Activated CD8-positive, alpha-beta T cell treated with anti-CD3 and anti-CD28 coated beads, Interleukin-2, amount 10 ng/mL, durations not matched to agents 7 days and 5 days (primary cell): ENCODE measurements around the gene RNF213. TPM values are rescaled to one million over a fixed set of nuclear protein-coding genes. Genes with fewer than 3 reads are reported as not detected.
"Not testable (repeated sequence)": the region's sequence is repeated elsewhere in the genome, so short reads cannot be mapped to it uniquely, and the experiment has no call there.

Source experiments
- ATAC-seq: fragments of 150-1000 bp; cut with Tn5 transposase; one replicate; pipeline ENCODE4 v1.10.0; 2021; ENCODE audit warnings: moderate library complexity
- CTCF ChIA-PET: fragments of 350-600 bp; sonication (Branson Sonifier 250); formaldehyde crosslinking; loops from one replicate; lab custom pipeline; 2021; ENCODE audit warnings: antibody characterized with exemption; lab: Charles Lee
- POLR2A ChIA-PET: fragments of 350-600 bp; sonication (Branson Sonifier 250); formaldehyde crosslinking; loops from one replicate; lab custom pipeline; 2021; ENCODE audit warnings: antibody characterized with exemption; lab: Charles Lee
- DNase-seq: peaks from one replicate; pipeline ENCODE4 v3.0.0-alpha.2; 2020
- H3K27ac Mint-ChIP-seq: one replicate; pipeline ENCODE4 v1.8.0; 2021; ENCODE audit warnings: mild to moderate bottlenecking, mixed read lengths
- H3K27me3 Mint-ChIP-seq: one replicate; pipeline ENCODE4 v1.8.0; 2021; ENCODE audit warnings: low read depth, mixed read lengths
- H3K36me3 Mint-ChIP-seq: one replicate; pipeline ENCODE4 v1.8.0; 2021; ENCODE audit warnings: low read depth, mixed read lengths
- H3K4me1 Mint-ChIP-seq: one replicate; pipeline ENCODE4 v1.8.0; 2021; ENCODE audit warnings: low read depth, mixed read lengths
- H3K4me3 Mint-ChIP-seq: one replicate; pipeline ENCODE4 v1.8.0; 2021; ENCODE audit warnings: mild to moderate bottlenecking, mixed read lengths
- H3K9me3 Mint-ChIP-seq: one replicate; pipeline ENCODE4 v1.8.0; 2022; ENCODE audit warnings: mixed read lengths; ENCODE audit not compliant: insufficient read depth
- total RNA-seq, 2 experiments: library from RNA; stranded (reverse); gene quantifications; one replicate each; pipeline ENCODE4 v1.2.3, GENCODE V29; 2021

Gene RNF213
- total RNA-seq, 2 experiments from 2014 or later, result 438 to 455 TPM

DNA sequence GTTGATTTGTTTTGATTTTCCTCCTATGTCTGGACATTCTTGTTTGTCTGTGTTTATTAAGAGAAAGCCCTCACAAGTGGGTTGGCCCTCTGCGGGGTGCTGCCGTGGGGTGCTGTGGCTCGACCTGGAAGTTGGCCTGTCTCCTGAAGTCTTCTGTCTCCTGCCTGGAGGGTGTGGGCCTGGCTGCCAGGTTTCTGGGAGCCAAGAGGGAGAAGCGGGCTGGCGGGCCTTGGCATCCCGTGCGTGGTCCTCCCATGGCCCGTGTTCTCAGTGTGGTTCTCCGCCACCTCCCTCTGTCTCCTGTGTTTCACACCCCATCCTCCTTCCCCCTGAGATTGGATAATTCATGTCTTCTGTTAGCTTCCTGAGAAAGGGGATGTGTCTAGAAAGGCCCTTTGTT, 69.6 kb downstream of the RNF213 start:
- ChIA-PET CTCF (no interaction called here), POLR2A (no interaction called here)
- peak overlapping the region; percentile 8 for H3K27ac Mint-ChIP-seq
- no peak overlapping the region for H3K4me3 Mint-ChIP-seq
- no peak for ATAC-seq
- no peaks in the 10 kb centered on the region for H3K27me3 Mint-ChIP-seq
- no peaks in the 10 kb centered on the region for H3K9me3 Mint-ChIP-seq
- H3K36me3 Mint-ChIP-seq, result peaks cover 84% of the 10 kb centered on the region
- H3K4me1 Mint-ChIP-seq, result peaks cover 12% of the 10 kb centered on the region
- no peak for DNase-seq

DNA sequence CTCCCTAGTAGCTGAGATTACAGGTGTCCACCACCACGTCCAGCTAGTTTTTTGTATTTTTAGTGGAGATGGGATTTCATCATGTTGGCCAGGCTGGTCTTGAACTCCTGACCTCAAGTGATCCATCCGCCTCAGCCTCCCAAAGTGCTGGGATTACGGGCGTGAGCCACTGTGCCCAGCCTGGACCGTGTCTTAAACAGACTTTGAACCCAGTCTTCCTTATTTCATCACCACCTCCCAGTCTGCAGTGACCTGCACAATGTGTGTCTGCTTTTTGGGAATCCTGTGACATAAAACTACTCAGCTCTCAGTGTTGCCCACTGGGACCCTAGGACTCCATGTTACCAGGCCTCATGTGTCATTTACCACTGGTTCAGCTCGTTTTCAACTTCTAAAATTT, 70.3 kb downstream of the RNF213 start:
- H3K27ac Mint-ChIP-seq, ATAC-seq, CTCF ChIA-PET, POLR2A ChIA-PET, H3K9me3 Mint-ChIP-seq, H3K4me3 Mint-ChIP-seq, H3K27me3 Mint-ChIP-seq, DNase-seq: not testable (repeated sequence)
- H3K36me3 Mint-ChIP-seq, result peaks cover 85% of the 10 kb centered on the region
- peaks cover 12% of the 10 kb centered on the region for H3K4me1 Mint-ChIP-seq

DNA sequence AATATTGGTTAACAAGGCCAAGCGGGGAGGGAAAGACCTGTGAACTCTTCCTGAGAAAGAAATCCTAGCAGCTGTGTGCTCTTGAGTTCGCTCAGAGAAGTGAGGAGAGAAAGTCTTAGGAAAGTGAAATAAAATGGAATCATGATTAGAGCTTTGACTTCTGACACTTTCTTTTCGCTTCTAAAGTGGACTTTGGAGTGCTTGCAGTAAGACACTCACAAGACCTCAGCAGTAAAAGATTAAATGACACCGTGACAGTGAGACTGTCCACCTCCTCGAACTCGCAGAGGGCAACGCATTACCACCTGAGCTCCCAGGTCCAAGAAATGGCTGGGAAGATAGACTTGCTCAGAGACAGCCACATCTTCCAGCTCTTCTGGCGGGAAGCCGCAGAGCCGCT, 71.2 kb downstream of the RNF213 start:
- POLR2A ChIA-PET, result interaction anchor here (0.6 kb wide), 1 partner anchor 47 kb away, joined by 5 read pairs; no protein-coding TSS in a partner anchor
- DNase-seq (no peak), ATAC-seq (no peak)
- Mint-ChIP-seq H3K4me3 (no peak overlapping the region), H3K9me3 (no peaks in the 10 kb centered on the region), H3K27me3 (no peaks in the 10 kb centered on the region), H3K27ac (peak overlapping the region; percentile 34), H3K36me3 (peaks cover 83% of the 10 kb centered on the region), H3K4me1 (peaks cover 12% of the 10 kb centered on the region)
- CTCF ChIA-PET, result no interaction called here

DNA sequence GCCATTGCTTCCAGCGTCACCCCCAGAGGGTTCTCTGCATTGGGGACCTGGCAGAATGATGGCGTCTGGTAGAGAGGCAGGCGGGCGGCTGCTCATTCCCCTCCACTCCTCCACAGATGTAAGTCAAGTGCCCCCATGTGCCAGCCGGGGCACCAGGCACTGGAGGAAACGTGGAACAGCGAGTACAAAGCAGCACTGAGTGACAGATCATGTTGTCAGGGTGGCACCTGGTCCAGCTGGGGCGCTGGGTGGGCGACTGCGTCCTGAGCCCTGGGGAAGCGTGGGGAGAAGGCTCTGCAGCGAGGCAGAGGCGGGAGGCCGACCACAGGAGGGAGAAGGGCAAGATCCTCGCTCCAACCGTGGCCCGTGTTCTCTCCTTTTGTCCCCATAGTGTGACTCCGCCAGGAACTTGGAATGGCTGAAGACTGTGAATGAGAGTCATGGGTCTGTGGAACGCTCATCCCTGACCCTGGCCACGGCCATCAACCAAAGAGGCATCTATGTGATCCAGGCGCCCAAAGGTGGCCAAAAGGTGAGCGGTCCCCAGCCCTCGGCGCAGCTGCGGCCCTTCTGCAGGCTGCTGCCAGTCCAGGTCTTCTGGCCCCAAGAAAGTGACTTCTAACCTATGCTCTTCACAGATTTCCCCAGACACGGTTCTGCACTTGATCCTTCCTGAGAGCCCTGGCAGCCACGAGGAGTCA, 76.7 kb downstream of the RNF213 start:
- peaks cover 68% of the 10 kb centered on the region for H3K36me3 Mint-ChIP-seq
- H3K4me1 Mint-ChIP-seq, result no peaks in the 10 kb centered on the region
- no peak for DNase-seq
- ChIA-PET POLR2A (no interaction called here), CTCF (no interaction called here)
- H3K9me3 Mint-ChIP-seq, result no peaks in the 10 kb centered on the region
- ATAC-seq, result no peak
- H3K4me3 Mint-ChIP-seq, result no peak overlapping the region
- H3K27me3 Mint-ChIP-seq, result no peaks in the 10 kb centered on the region
- H3K27ac Mint-ChIP-seq, result no peak overlapping the region

DNA sequence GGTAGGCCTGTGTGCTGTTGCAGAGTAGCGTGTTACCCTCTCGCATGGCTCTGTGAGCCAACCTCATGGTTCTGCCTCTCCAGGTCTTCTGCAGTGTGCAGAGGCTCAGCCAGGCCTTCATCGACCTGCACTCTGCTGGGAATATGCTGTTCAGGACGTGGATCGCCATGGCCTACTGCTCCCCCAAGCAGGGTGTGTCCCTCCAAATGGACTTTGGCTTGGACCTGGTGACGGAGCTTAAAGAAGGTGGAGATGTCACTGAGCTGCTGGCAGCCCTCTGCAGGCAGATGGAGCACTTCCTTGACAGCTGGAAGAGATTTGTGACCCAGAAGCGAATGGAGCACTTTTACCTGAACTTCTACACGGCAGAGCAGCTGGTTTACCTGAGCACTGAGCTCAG, 78.5 kb downstream of the RNF213 start:
- no peak for ATAC-seq
- Mint-ChIP-seq H3K4me3 (no peak overlapping the region), H3K9me3 (no peaks in the 10 kb centered on the region), H3K4me1 (peaks cover 7% of the 10 kb centered on the region), H3K27ac (no peak overlapping the region), H3K36me3 (peaks cover 69% of the 10 kb centered on the region), H3K27me3 (no peaks in the 10 kb centered on the region)
- no peak for DNase-seq
- ChIA-PET CTCF (no interaction called here), POLR2A (no interaction called here)

DNA sequence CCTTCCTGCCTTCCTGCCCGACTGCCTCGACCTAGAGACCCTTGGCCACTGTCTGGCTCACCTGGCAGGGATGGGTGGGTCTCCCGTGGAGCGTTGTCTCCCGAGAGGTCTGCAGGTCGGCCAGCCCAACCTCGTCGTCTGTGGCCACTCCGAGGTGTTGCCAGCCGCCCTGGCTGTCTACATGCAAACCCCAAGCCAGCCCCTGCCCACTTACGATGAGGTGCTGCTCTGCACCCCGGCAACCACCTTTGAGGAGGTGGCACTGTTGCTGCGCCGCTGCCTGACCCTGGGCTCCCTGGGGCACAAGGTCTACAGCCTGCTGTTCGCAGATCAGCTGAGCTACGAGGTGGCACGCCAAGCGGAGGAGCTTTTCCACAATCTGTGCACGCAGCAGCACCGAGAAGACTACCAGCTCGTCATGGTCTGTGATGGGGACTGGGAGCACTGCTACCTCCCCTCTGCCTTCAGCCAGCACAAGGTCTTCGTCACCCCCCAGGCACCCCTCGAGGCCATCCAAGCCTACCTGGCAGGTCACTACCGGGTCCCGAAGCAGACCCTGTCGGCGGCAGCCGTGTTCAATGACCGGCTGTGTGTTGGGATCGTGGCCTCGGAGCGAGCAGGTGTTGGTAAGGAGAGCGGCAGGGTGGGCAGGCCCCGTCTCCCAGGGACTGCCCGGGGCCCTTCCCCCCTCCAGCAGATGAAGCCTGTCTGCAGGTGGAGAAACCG, 79.2 kb downstream of the RNF213 start:
- POLR2A ChIA-PET, result interaction anchor here (0.6 kb wide), 1 partner anchor 42 kb away, joined by 3 read pairs; no protein-coding TSS in a partner anchor
- H3K4me1 Mint-ChIP-seq, result peaks cover 7% of the 10 kb centered on the region
- ATAC-seq, result peak; percentile 15
- no peaks in the 10 kb centered on the region for H3K27me3 Mint-ChIP-seq
- no peaks in the 10 kb centered on the region for H3K9me3 Mint-ChIP-seq
- CTCF ChIA-PET, result no interaction called here
- H3K36me3 Mint-ChIP-seq, result peaks cover 72% of the 10 kb centered on the region
- DNase-seq, result no peak
- no peak overlapping the region for H3K4me3 Mint-ChIP-seq
- no peak overlapping the region for H3K27ac Mint-ChIP-seq

DNA sequence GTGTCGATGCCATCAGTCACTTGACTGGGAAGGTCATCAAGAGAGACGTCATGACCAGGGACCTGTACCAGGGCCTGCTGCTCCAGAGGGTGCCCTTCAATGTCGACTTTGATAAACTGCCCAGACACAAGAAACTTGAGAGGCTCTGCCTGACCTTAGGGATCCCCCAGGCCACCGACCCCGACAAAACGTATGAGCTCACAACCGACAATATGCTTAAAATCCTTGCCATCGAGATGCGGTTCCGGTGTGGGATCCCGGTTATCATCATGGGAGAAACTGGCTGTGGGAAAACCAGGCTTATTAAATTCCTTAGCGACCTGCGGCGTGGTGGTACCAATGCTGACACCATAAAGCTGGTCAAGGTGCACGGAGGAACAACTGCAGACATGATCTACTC, 84.7 kb downstream of the RNF213 start:
- H3K9me3 Mint-ChIP-seq, result no peaks in the 10 kb centered on the region
- ChIA-PET CTCF (no interaction called here), POLR2A (no interaction called here)
- H3K4me1 Mint-ChIP-seq, result peaks cover 14% of the 10 kb centered on the region
- H3K4me3 Mint-ChIP-seq, result no peak overlapping the region
- peaks cover 82% of the 10 kb centered on the region for H3K36me3 Mint-ChIP-seq
- no peak for ATAC-seq
- no peak for DNase-seq
- H3K27ac Mint-ChIP-seq, result no peak overlapping the region
- H3K27me3 Mint-ChIP-seq, result no peaks in the 10 kb centered on the region

DNA sequence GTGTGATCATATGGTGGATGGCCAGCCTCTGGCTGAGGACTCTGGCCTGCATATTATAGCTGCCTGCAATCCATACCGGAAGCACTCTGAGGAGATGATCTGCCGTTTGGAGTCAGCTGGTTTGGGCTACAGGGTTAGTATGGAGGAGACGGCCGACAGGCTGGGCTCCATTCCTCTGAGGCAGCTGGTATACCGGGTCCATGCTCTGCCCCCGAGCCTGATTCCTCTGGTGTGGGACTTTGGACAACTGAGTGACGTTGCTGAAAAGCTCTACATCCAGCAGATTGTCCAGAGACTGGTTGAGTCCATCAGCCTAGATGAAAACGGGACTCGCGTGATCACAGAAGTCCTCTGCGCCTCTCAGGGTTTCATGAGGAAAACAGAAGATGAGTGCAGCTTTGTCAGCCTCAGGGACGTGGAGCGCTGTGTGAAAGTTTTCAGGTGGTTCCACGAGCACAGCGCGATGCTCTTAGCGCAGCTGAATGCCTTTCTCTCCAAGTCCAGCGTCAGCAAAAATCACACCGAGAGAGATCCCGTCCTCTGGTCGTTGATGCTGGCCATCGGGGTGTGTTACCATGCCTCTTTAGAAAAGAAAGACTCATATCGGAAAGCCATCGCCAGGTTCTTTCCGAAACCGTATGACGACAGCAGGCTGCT, 85.3 kb downstream of the RNF213 start:
- no peaks in the 10 kb centered on the region for H3K9me3 Mint-ChIP-seq

DNA sequence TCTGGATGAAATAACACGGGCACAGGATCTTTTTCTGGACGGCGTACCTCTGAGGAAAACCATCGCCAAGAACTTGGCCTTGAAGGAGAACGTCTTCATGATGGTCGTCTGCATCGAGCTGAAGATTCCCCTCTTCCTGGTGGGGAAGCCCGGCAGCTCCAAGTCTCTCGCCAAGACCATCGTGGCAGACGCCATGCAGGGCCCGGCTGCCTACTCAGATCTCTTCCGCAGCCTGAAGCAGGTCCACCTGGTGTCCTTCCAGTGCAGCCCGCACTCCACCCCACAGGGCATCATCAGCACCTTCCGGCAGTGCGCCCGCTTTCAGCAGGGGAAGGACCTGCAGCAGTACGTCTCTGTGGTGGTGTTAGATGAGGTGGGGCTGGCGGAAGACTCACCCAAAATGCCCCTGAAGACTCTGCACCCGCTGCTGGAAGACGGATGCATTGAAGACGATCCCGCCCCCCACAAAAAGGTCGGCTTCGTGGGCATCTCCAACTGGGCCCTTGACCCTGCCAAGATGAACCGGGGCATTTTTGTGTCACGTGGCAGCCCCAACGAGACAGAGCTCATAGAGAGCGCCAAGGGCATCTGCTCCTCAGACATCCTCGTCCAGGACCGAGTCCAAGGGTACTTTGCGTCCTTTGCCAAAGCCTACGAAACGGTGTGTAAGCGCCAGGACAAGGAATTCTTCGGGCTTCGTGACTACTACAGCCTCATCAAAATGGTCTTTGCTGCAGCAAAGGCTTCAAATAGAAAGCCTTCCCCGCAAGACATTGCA, 86.0 kb downstream of the RNF213 start:
- Mint-ChIP-seq H3K27me3 (no peaks in the 10 kb centered on the region), H3K9me3 (no peaks in the 10 kb centered on the region), H3K36me3 (peaks cover 89% of the 10 kb centered on the region), H3K4me1 (peaks cover 14% of the 10 kb centered on the region), H3K4me3 (no peak overlapping the region), H3K27ac (no peak overlapping the region)
- no peak for ATAC-seq
- DNase-seq, result no peak
- ChIA-PET POLR2A (no interaction called here), CTCF (no interaction called here)

More for the DNA sequence above, 85.3 kb downstream of the RNF213 start:
- Mint-ChIP-seq H3K27ac (no peak overlapping the region), H3K4me3 (no peak overlapping the region), H3K36me3 (peaks cover 87% of the 10 kb centered on the region), H3K4me1 (peaks cover 14% of the 10 kb centered on the region), H3K27me3 (no peaks in the 10 kb centered on the region)
- CTCF ChIA-PET, result no interaction called here
- ATAC-seq (no peak), DNase-seq (no peak)
- POLR2A ChIA-PET, result no interaction called here

DNA sequence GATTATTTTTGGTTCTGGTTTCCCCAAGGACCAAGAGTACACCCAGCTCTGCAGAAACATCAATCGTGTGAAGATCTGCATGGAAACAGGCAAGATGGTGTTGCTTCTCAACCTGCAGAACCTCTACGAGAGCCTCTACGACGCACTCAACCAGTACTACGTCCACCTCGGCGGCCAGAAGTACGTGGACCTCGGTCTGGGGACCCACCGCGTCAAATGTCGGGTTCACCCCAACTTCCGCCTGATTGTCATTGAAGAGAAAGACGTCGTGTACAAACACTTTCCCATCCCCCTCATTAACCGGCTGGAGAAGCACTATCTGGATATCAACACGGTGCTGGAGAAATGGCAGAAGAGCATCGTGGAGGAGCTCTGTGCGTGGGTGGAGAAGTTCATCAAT, 86.9 kb downstream of the RNF213 start:
- H3K27ac Mint-ChIP-seq, result peak overlapping the region; percentile 21
- ATAC-seq, result no peak
- no peaks in the 10 kb centered on the region for H3K27me3 Mint-ChIP-seq
- peaks cover 14% of the 10 kb centered on the region for H3K4me1 Mint-ChIP-seq
- H3K4me3 Mint-ChIP-seq, result no peak overlapping the region
- no peaks in the 10 kb centered on the region for H3K9me3 Mint-ChIP-seq
- ChIA-PET POLR2A (no interaction called here), CTCF (no interaction called here)
- DNase-seq, result no peak
- peaks cover 92% of the 10 kb centered on the region for H3K36me3 Mint-ChIP-seq

DNA sequence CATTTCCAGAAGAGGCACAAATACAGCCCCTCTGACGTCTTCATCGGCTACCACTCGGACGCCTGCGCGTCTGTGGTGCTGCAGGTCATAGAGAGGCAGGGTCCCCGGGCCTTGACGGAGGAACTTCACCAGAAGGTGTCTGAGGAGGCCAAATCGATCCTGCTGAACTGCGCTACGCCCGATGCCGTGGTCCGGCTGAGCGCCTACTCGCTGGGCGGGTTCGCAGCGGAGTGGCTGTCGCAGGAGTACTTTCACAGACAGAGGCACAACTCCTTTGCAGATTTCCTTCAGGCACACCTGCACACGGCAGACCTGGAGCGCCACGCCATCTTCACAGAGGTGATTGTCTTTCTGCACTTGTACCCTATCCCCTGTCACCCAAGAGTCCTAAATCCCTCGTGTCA, 87.3 kb downstream of the RNF213 start:
- ATAC-seq (no peak), DNase-seq (no peak)
- H3K36me3 Mint-ChIP-seq, result peaks cover 95% of the 10 kb centered on the region
- H3K4me3 Mint-ChIP-seq, result no peak overlapping the region
- H3K9me3 Mint-ChIP-seq, result no peaks in the 10 kb centered on the region
- ChIA-PET CTCF (no interaction called here), POLR2A (no interaction called here)
- H3K4me1 Mint-ChIP-seq, result peaks cover 14% of the 10 kb centered on the region
- H3K27me3 Mint-ChIP-seq, result no peaks in the 10 kb centered on the region
- no peak overlapping the region for H3K27ac Mint-ChIP-seq
